Measurements from ENCODE around the gene ASPHD1.
"Not testable (repeated sequence)": the region's sequence is repeated elsewhere in the genome, so short reads cannot be mapped to it uniquely, and the experiment has no call there.

The ASPHD1 gene

DNA sequence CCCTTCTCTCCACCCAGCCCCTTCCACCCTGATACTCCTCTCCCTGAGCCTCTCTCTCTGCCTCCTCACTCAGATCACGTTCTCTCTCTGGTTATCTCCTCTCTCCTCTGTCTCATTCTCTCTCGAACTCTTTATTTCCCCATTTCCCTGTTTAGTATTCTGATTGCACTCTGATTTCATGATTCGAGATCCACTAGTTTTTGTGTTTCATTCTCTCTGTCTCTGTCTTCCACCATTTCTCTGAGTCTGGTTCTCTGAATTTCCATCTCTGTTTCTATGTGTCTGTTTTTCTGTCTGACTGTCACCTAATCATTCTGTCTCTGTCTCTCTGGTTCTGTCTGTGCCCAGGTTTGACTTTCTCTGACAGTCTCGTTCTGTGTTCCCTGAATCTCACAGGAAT lies 3.0 kb upstream of the ASPHD1 start:
- Mint-ChIP-seq H3K4me3 (no peak overlapping the region), H3K27me3 (peaks cover 15% of the 10 kb centered on the region), H3K4me1 (peaks cover 6% of the 10 kb centered on the region), H3K36me3 (no peaks in the 10 kb centered on the region), H3K9me3 (no peaks in the 10 kb centered on the region), H3K27ac (peak overlapping the region; percentile 52)

DNA sequence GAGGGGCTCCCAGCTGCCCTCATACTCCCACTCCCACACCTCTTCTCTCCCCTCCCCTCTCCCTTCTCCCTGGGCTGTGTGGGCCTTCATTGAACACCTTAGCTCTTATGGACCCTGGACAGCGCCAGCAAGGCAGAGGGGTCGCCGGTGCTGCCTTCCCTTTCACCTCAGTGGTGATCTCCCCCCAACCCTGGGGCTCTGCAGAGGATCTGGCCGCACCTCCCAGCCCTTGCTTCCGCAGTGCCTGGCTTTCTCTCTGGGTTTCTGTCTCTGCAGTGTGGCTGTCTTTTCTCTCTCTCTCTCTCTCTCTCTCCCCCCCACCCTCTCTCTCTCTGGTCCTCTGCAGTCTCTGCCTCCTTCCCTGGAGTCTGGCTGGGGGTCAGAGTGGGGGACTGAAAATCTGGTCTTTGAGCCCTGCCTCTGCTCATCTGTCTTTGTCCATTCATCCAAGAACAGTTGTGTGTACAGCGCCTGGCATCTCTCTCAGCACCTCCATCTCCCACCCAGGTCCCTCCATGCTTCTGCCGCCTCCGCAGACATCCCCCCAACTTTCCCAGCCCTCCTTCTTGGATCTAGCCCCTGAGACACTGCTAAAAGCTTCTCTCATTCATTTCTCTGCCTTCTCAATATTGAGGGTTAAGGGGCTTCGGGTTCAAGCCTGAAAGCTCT lies 2.0 kb upstream of the ASPHD1 start:
- Mint-ChIP-seq H3K9me3 (no peaks in the 10 kb centered on the region), H3K27me3 (peaks cover 15% of the 10 kb centered on the region), H3K4me3 (peak overlapping the region; percentile 47), H3K36me3 (no peaks in the 10 kb centered on the region), H3K27ac (no peak overlapping the region), H3K4me1 (peaks cover 6% of the 10 kb centered on the region)

DNA sequence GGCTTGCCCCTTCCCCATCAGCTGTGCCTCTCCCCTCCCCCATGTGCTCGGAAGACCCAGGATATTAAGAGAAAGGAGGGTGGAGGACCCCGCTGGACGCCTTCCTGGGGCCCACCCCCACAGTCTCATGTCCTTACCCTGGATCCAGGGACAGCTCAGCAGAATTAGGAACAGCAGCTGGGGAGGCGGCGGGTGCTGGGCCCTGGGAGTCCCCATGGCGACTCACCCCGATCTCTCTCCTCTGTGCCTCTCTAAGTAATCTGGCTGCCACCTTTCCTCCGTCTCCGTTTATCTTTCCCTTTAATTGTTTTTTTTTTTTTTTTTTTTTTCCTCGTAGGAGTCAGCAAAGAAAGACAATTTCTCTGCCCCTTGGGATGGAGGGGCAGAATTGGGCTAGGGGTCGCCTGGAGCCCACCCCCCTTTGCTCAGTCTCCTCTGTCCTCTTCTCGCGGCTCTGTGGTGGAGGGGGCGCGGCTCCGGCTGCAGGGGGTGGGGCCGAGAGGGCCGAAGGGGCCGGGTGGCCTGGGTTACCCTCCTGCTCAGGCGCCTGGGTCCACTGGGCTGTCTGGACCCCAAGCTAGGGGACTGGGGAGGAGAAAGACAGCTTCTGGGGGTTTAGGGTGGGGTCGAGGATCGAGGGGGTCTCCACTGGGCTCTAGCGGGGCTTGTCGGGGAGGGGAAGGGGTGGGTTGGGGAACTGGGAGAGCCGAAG lies 1.3 kb upstream of the ASPHD1 start:
- H3K36me3 Mint-ChIP-seq, result no peaks in the 10 kb centered on the region
- peak overlapping the region; percentile 47 for H3K4me3 Mint-ChIP-seq
- H3K9me3 Mint-ChIP-seq, result no peaks in the 10 kb centered on the region
- H3K27ac Mint-ChIP-seq, result no peak overlapping the region
- H3K27me3 Mint-ChIP-seq, result peaks cover 15% of the 10 kb centered on the region
- peaks cover 10% of the 10 kb centered on the region for H3K4me1 Mint-ChIP-seq

DNA sequence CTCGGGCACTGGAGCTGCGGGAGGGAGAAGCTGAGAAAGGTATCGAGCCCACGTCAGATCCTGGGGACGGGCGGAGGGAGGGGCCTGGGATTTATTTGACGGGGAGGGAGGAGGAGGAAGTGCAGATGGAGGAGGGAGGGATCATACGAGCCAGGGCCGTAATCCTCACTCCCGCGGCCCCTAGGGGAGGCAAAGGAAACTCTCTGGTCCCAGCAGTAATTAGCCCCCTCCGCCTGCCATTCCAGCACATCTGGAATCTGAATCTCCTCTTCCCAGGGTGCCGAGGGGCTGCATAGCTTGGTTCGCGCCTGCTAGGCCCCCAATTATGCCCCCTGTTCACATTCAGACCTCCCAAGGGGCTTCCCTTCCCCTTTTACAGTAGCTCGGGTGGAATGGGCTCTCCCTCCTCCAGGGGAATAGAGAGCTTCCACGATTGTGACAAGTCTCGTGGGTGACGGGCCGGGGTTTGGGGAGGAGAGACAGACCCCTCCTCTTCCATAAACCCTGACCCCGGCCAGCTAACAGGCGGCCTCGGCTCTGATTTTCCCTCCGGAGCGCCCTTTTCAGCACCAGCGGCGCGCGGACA lies 679 bp upstream of the ASPHD1 start, which contains the start of gene SEZ6L2:
TSS of gene SEZ6L2 (minus strand) at position 35 of the 586 bp plus-strand sequence. CDS start 531 bp downstream, outside the sequence.
- Mint-ChIP-seq H3K27ac (no peak within 1 kb of the TSS), H3K9me3 (no peaks in the 10 kb centered on the region), H3K27me3 (peaks cover 15% of the 10 kb centered on the region)

DNA sequence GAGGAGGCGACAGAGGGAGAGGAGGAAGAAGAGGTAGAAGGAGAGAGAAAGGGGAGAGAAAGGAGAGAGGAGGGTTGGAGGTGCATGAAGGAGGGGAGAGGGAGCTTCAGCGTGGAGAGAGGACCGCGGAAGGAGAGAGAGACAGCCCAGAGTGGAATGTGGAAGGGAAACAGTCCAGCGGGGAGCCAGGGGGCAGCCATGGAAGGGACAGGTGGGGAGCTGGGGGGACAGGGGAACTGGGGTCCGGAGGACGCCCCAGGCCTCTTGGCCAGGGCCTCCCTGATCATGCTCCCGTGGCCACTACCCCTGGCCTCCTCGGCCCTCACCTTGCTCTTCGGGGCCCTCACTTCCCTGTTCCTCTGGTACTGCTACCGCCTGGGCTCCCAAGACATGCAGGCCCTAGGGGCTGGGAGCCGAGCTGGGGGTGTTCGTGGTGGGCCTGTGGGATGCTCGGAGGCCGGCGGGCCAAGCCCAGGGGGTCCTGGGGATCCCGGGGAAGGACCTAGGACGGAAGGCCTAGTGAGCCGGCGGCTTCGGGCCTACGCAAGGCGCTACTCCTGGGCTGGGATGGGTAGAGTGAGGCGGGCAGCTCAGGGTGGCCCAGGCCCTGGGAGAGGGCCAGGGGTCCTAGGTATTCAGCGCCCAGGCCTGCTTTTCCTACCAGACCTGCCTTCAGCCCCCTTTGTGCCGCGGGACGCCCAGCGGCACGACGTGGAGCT lies 759 bp downstream of the ASPHD1 start:
- H3K36me3 Mint-ChIP-seq, result no peaks in the 10 kb centered on the region

More for the DNA sequence above, 679 bp upstream of the ASPHD1 start, which contains the start of gene SEZ6L2:
- no peaks in the 10 kb centered on the region for H3K36me3 Mint-ChIP-seq
- H3K4me3 Mint-ChIP-seq, result peak within 1 kb of the TSS; percentile 72
- peaks cover 10% of the 10 kb centered on the region for H3K4me1 Mint-ChIP-seq

DNA sequence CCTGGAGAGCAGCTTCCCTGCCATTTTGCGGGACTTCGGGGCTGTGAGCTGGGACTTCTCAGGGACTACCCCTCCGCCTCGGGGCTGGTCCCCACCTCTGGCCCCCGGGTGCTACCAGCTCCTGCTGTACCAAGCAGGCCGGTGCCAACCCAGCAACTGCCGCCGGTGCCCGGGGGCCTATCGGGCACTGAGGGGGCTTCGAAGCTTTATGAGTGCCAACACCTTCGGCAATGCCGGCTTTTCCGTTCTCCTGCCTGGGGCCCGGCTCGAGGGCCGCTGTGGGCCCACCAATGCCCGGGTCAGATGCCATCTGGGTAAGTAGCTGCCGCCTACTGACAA lies 1.3 kb downstream of the ASPHD1 start:
- Mint-ChIP-seq H3K4me1 (peaks cover 10% of the 10 kb centered on the region), H3K27ac (no peak overlapping the region), H3K36me3 (no peaks in the 10 kb centered on the region), H3K4me3 (peak overlapping the region; percentile 44), H3K27me3 (peaks cover 13% of the 10 kb centered on the region), H3K9me3 (no peaks in the 10 kb centered on the region)

More for the DNA sequence above, 759 bp downstream of the ASPHD1 start:
- Mint-ChIP-seq H3K9me3 (no peaks in the 10 kb centered on the region), H3K27me3 (peaks cover 13% of the 10 kb centered on the region), H3K4me3 (peak overlapping the region; percentile 72), H3K4me1 (peaks cover 10% of the 10 kb centered on the region), H3K27ac (no peak overlapping the region)

DNA sequence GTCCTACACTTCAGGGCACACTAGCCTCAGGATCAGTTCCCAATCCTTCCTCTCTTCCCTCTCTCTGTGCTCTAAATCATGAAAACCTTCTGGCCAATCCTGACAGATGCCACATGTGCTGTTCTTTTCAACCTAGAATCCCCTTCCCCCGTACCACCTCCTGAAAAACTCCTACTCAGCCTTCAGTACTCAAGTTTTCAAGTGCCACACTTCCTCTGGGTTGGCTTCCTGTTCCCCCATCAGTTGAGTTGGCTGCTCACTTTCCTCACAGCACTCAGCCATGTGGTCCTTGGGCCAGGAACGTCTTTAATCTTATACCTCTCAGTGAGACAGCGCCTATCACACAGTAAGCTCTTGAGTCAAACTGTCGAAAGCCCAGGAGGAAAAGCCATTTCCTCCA lies 3.3 kb downstream of the ASPHD1 start:
- no peaks in the 10 kb centered on the region for H3K9me3 Mint-ChIP-seq
- peaks cover under 1% of the 10 kb centered on the region for H3K27me3 Mint-ChIP-seq
- no peaks in the 10 kb centered on the region for H3K36me3 Mint-ChIP-seq
- no peak overlapping the region for H3K27ac Mint-ChIP-seq
- H3K4me1 Mint-ChIP-seq, result peaks cover 10% of the 10 kb centered on the region
- H3K4me3 Mint-ChIP-seq, result no peak overlapping the region

DNA sequence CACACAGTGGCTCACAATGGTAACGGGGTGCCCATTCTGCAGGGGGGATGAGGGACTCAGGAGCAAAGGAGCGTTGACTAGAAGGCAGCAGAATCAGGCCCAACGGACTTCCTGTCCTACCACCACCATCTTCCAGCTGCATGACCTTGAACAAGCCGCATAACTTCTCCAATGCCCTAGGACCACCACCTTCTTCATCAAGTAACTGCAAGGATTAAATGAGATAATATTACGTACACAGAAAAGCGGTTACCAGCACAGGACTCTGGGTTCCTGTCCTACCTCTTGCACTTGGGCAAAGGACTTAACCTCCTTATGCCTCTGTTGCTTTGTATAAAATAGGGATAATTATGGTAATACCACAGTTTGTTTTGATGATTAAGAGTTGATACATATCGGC lies 4.7 kb downstream of the ASPHD1 start:
- no peaks in the 10 kb centered on the region for H3K9me3 Mint-ChIP-seq
- peaks cover 10% of the 10 kb centered on the region for H3K4me1 Mint-ChIP-seq
- H3K36me3 Mint-ChIP-seq, result no peaks in the 10 kb centered on the region
- no peak overlapping the region for H3K27ac Mint-ChIP-seq
- H3K4me3 Mint-ChIP-seq, result no peak overlapping the region
- H3K27me3 Mint-ChIP-seq, result no peaks in the 10 kb centered on the region

DNA sequence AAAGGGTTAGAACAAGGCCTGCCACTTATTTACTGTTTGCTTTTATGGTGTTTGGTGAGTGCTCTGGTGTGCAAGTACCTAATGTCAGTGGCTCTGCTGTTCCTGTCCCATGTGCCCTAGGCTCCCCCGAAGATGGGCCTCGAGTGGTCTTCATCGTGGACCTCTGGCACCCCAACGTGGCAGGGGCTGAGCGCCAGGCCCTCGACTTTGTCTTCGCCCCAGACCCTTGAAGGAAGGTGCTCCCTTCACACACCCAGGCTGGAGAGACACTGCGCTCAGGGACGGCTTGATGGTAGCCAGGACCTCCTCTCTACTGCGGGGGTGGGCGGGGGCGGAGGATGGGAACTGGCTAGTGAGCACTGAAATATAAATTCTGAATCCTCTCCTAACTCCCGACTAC lies 5.4 kb downstream of the ASPHD1 start:
- H3K4me3 Mint-ChIP-seq, result no peak overlapping the region

DNA sequence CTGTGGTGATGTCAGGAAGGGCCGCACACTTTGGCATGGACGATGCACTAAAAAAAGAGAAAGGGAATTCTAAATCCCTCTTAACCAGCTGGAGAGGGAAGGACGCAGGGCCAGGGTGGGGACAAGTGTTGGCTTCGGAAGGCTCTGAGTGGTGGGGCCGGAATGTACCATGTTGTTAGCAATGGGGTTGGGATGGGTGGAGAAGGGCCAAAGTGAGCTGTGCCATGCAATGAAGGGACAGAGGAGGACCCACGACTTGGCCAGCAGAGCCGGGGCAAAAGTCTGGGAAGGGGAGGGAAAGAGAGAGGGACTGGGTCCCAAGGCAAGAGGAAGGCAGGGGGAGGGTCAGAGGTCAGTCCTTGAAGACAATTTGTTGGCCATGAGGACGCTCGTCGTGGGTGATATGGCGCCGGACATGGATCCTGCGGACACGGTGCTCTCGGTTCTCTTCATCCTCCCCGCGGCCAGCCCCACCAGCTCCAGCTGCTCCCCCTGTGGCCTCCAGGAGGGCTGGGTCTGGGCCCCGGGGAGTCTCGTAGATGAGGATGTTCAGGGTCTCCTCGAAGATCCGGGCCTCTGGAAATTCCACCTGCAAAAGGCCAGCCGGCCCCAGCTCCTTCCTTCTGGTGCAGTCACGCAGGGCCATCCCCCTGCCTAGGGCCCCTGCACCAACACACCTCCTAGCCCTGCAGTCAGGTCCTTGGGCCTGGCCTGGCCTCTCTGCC lies 6.4 kb downstream of the ASPHD1 start:
- H3K4me1 Mint-ChIP-seq, result peaks cover 5% of the 10 kb centered on the region

More for the DNA sequence above, 5.4 kb downstream of the ASPHD1 start:
- Mint-ChIP-seq H3K36me3 (no peaks in the 10 kb centered on the region), H3K27ac (no peak overlapping the region), H3K9me3 (no peaks in the 10 kb centered on the region), H3K27me3 (no peaks in the 10 kb centered on the region), H3K4me1 (peaks cover 7% of the 10 kb centered on the region)

DNA sequence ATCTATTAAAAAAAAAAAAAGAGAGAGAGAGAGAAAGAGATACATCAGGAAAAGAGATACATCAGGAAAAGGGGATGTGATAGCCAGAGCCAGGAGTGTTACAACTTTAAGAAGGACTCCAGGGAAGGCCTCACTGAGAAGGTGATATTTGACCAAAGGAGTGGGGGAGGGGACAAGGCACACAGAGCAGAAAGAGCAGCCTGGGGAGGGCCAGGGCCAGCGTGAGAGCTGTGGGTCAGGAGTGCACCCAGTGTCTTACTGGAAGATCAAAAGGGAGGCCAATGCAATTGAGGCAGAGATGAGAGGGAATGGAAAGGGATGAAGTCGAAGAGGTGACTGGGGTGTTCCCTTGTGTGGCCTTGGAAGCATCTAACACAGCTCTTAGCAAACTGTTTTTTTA lies 7.7 kb downstream of the ASPHD1 start:
- H3K4me3 Mint-ChIP-seq, result no peak overlapping the region
- peaks cover 5% of the 10 kb centered on the region for H3K4me1 Mint-ChIP-seq
- no peaks in the 10 kb centered on the region for H3K27me3 Mint-ChIP-seq
- H3K9me3 Mint-ChIP-seq, result no peaks in the 10 kb centered on the region
- no peaks in the 10 kb centered on the region for H3K36me3 Mint-ChIP-seq
- H3K27ac Mint-ChIP-seq, result no peak overlapping the region

More for the DNA sequence above, 6.4 kb downstream of the ASPHD1 start:
- H3K36me3 Mint-ChIP-seq, result no peaks in the 10 kb centered on the region
- no peaks in the 10 kb centered on the region for H3K9me3 Mint-ChIP-seq
- H3K27ac Mint-ChIP-seq, result no peak overlapping the region
- H3K4me3 Mint-ChIP-seq, result no peak overlapping the region
- no peaks in the 10 kb centered on the region for H3K27me3 Mint-ChIP-seq

DNA sequence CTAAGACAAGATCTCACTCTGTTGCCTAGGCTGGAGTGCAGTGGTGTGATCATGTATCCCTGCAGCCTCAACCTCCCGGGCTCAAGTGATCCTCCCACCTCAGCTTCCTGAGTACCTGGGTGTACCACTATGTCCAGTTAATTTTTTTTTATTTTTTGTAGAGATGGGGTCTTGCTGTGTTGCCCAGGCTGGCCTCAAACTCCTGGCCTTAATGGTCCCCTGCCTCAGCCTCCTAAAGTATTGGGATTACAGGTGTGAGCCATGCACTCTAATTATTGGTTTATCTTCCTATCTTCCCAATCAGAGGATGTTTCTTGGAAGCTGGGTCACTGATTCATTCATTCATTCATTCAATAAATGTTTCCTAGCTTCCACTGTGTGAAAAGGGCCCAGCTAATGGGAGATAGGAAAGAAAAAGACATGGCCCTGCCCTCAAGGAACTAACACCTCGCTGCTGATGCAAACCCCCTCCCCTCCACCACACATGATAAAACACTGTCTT lies 8.5 kb downstream of the ASPHD1 start:
- Mint-ChIP-seq H3K4me3 (no peak overlapping the region), H3K9me3 (no peaks in the 10 kb centered on the region), H3K27ac (no peak overlapping the region), H3K36me3 (no peaks in the 10 kb centered on the region), H3K27me3 (no peaks in the 10 kb centered on the region), H3K4me1 (peaks cover under 1% of the 10 kb centered on the region)

DNA sequence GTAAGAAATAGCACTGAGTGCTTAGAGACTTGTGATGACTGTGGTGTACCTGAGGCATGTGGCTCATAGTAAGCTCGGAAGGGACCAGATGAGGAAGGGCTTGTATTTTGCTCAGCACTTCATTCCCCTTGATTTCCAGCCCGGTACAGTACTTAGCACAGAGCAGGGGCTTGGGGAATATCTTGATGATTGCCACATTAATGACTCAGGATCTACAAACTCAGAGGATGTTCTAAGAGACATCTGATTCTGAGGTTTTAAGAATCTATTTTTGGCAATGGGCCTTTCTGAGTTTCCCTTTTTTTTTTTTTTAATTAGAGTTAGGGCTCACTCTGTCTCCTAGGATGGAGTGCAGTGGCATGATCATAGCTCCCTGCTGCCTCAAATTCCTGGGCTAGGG lies 9.1 kb downstream of the ASPHD1 start:
- H3K4me1 Mint-ChIP-seq, result no peaks in the 10 kb centered on the region
- H3K36me3 Mint-ChIP-seq, result peaks cover 3% of the 10 kb centered on the region
- H3K27me3 Mint-ChIP-seq, result no peaks in the 10 kb centered on the region
- no peaks in the 10 kb centered on the region for H3K9me3 Mint-ChIP-seq
- H3K27ac Mint-ChIP-seq, result no peak overlapping the region
- H3K4me3 Mint-ChIP-seq, result no peak overlapping the region

DNA sequence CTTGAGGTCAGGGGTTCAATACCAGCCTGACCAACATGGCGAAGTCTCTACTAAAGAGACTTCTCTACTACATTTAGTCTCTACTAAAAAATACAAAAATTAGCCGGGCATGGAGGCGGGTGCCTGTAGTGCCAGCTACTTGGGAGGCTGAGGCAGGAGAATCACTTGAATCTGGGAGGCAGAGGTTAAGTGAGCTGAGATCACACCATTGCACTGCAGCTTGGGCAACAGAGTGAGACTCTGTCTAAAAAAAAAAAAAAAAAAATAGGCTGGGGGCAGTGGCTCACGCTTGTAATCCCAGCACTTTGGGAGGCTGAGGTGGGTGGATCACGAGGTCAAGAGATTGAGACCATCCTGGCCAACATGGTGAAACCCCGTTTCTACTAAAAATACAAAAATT lies 9.6 kb downstream of the ASPHD1 start:
- not testable (repeated sequence) for H3K9me3 Mint-ChIP-seq, H3K27me3 Mint-ChIP-seq, H3K4me3 Mint-ChIP-seq, H3K27ac Mint-ChIP-seq, H3K36me3 Mint-ChIP-seq, H3K4me1 Mint-ChIP-seq

All from activated naive CD4-positive, alpha-beta T cell treated with anti-CD3 and anti-CD28 coated beads, Interleukin-2, amount 50 U/mL, for 24 hours (primary cell).